ENCODE results near the gene CRB1. TPM values are rescaled to one million over a fixed set of nuclear protein-coding genes. Genes with fewer than 3 reads are reported as not detected.

CRB1 gene
- total RNA-seq: 27.5 TPM

- peak; percentile 11 for DNase-seq
Measured at GRCh38 chr1:197268012-197268411, at the start of gene CRB1. TSS of gene CRB1 (plus strand) at chr1:197268252. CDS start at chr1:197268413, 161 bp downstream.

GRCh38 chr1:197218857-197219256 lies 49.2 kb upstream of the CRB1 start:
- DNase-seq: no peak

- no peak for DNase-seq
Measured at GRCh38 chr1:197222025-197222685, 45.9 kb upstream of the CRB1 start.

- no peak for DNase-seq
Measured at GRCh38 chr1:197222780-197223179, 45.3 kb upstream of the CRB1 start.

GRCh38 chr1:197224160-197224559 lies 43.9 kb upstream of the CRB1 start:
- no peak for DNase-seq

GRCh38 chr1:197225611-197226010 lies 42.4 kb upstream of the CRB1 start:
- DNase-seq: no peak

GRCh38 chr1:197234581-197234980 lies 33.5 kb upstream of the CRB1 start:
- DNase-seq: no peak

- DNase-seq: no peak
Measured at GRCh38 chr1:197235355-197235754, 32.7 kb upstream of the CRB1 start.

GRCh38 chr1:197247465-197247864 lies 20.6 kb upstream of the CRB1 start:
- no peak for DNase-seq

GRCh38 chr1:197249324-197249723 lies 18.7 kb upstream of the CRB1 start:
- DNase-seq: no peak

- DNase-seq: no peak
Measured at GRCh38 chr1:197250616-197251015, 17.4 kb upstream of the CRB1 start.

GRCh38 chr1:197252973-197253372 lies 15.1 kb upstream of the CRB1 start:
- no peak for DNase-seq

- DNase-seq: no peak
Measured at GRCh38 chr1:197254866-197255265, 13.2 kb upstream of the CRB1 start.

- no peak for DNase-seq
Measured at GRCh38 chr1:197264936-197265567, 3.0 kb upstream of the CRB1 start.

GRCh38 chr1:197269053-197269452 lies 1.0 kb downstream of the CRB1 start:
- DNase-seq: peak; percentile 52

GRCh38 chr1:197272791-197273190 lies 4.7 kb downstream of the CRB1 start:
- no peak for DNase-seq

GRCh38 chr1:197277166-197277565 lies 9.1 kb downstream of the CRB1 start:
- no peak for DNase-seq

GRCh38 chr1:197284325-197284724 lies 16.3 kb downstream of the CRB1 start:
- no peak for DNase-seq

- no peak for DNase-seq
Measured at GRCh38 chr1:197284966-197285365, 16.9 kb downstream of the CRB1 start.

- DNase-seq: no peak
Measured at GRCh38 chr1:197285526-197286205, 17.6 kb downstream of the CRB1 start.

GRCh38 chr1:197286634-197287033 lies 18.6 kb downstream of the CRB1 start:
- DNase-seq: no peak

- DNase-seq: no peak
Measured at GRCh38 chr1:197287863-197288262, 19.8 kb downstream of the CRB1 start.

- DNase-seq: no peak
Measured at GRCh38 chr1:197302775-197303174, 34.7 kb downstream of the CRB1 start.

- no peak for DNase-seq
Measured at GRCh38 chr1:197303463-197303862, 35.4 kb downstream of the CRB1 start.

Measured in occipital lobe (tissue), 2 donors.